Measurements from ENCODE around the gene MED22. TPM values are rescaled to one million over a fixed set of nuclear protein-coding genes. Genes with fewer than 3 reads are reported as not detected.

Gene MED22
- total and polyA plus RNA-seq, 2 donors from 2014 or later, result 24.6 to 32.7 TPM

DNA sequence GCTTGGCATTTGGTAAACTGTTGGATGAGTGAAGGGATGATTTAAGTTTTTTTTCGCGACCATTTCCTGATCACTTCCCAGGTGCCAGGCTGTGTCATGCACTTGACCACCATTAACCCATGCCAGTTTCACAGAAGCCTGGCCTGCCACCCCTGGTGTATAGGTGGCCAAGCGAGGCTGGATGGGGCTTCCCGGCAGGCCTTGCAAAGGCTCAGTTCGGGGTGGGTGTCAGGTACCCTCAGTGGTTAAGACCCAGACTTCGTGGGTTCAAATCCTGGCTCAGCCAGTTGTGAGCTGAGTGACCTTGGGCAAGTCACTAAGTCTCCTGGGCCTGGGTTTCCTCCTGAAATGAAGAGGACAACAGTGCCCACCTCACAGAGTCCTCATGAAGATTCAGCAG, 2.3 kb downstream of the MED22 start:
- TF ChIP-seq, protein P1, sequence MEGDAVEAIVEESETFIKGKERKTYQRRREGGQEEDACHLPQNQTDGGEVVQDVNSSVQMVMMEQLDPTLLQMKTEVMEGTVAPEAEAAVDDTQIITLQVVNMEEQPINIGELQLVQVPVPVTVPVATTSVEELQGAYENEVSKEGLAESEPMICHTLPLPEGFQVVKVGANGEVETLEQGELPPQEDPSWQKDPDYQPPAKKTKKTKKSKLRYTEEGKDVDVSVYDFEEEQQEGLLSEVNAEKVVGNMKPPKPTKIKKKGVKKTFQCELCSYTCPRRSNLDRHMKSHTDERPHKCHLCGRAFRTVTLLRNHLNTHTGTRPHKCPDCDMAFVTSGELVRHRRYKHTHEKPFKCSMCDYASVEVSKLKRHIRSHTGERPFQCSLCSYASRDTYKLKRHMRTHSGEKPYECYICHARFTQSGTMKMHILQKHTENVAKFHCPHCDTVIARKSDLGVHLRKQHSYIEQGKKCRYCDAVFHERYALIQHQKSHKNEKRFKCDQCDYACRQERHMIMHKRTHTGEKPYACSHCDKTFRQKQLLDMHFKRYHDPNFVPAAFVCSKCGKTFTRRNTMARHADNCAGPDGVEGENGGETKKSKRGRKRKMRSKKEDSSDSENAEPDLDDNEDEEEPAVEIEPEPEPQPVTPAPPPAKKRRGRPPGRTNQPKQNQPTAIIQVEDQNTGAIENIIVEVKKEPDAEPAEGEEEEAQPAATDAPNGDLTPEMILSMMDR (IDR thresholded peaks at IDR 0.05; ENCODE audit: borderline replicate concordance, extremely low read depth, insufficient read depth), result no peak
- Histone ChIP-seq H3K4me1 (ENCODE audit: control insufficient read depth in 2 of 3, insufficient read depth in 2 of 3, low read depth in 1 of 3, low read length in 3 of 3) (peaks cover 4 to 19% (median 5%) of the 10 kb centered on the region in 3 donors), H3K4me3 (ENCODE audit: low read length in 3 of 3) (no peak overlapping the region), H3K36me3 (ENCODE audit: control insufficient read depth in 2 of 3, insufficient read depth in 3 of 3, low read length in 3 of 3) (peaks cover 8 to 39% (median 23%) of the 10 kb centered on the region in 3 donors), H3K9me3 (ENCODE audit: control insufficient read depth in 2 of 3, insufficient read depth in 1 of 3, low read length in 3 of 3) (no peaks in the 10 kb centered on the region), H3K27ac (ENCODE audit: low read depth in 2 of 2, low read length in 2 of 2) (no peak overlapping the region), H3K9ac (ENCODE audit: low read length in 3 of 3) (no peak overlapping the region), H3K27me3 (ENCODE audit: control insufficient read depth, insufficient read depth, low read length) (no peaks in the 10 kb centered on the region)
- FAIRE-seq (no peak), DNase-seq (peak in 1 of 5 donors; percentile 56)
- intact Hi-C loops (cut with DNase I), result no loop called here

DNA sequence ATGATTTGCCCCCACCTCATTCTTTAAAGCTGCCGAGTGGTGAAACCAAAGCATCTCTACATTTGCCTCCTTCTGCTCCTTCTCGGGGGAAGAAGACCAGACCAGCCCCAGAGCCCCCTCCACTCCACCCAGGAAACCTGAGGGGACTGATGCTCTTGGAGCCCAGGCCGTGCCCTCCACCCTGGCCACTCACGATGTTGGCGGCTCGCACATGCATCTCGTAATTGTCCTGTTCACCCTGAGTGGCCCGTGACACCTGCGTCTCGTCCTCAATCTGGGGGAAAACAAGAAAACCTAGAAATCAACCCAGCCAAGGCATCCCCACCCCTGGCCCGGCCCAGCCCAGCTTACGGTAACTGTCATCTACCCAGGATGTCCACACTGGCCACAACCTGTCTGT, 3.0 kb downstream of the MED22 start:
- TF ChIP-seq, protein P1 (IDR thresholded peaks at IDR 0.05; ENCODE audit: borderline replicate concordance, extremely low read depth, insufficient read depth), result no peak
- Histone ChIP-seq H3K4me1 (ENCODE audit: control insufficient read depth in 2 of 3, insufficient read depth in 2 of 3, low read depth in 1 of 3, low read length in 3 of 3) (peaks cover 4 to 19% (median 5%) of the 10 kb centered on the region in 3 donors), H3K9ac (ENCODE audit: low read length in 3 of 3) (no peak overlapping the region), H3K27ac (ENCODE audit: low read depth in 2 of 2, low read length in 2 of 2) (no peak overlapping the region), H3K36me3 (ENCODE audit: control insufficient read depth in 2 of 3, insufficient read depth in 3 of 3, low read length in 3 of 3) (peaks cover 3 to 33% (median 17%) of the 10 kb centered on the region in 3 donors), H3K27me3 (ENCODE audit: control insufficient read depth, insufficient read depth, low read length) (no peaks in the 10 kb centered on the region), H3K9me3 (ENCODE audit: control insufficient read depth in 2 of 3, insufficient read depth in 1 of 3, low read length in 3 of 3) (no peaks in the 10 kb centered on the region), H3K4me3 (ENCODE audit: low read length in 3 of 3) (no peak overlapping the region)
- DNase-seq, result peak in 1 of 5 donors; percentile 49
- no peak for FAIRE-seq
- intact Hi-C loops (cut with DNase I), result no loop called here

DNA sequence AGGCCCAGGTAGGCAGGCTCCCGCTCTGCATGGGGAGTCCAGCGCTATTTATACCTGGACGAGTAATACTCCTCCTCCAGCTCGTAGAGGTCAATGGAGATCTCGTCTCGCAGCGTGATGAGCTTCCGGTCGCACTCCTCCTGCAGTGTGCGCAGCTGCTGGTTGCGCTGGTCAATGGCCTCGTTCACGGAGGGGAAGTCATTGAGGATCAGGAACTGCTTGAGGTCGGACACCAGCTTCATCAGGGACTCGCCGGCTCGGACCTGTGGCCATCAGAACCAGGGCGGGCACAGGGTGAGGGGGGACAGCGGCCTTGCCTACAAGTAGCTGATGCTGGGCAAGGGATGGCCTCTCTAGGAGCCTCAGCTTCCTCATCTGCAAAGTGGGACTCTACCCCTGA, 3.9 kb downstream of the MED22 start:
- peaks cover under 1 to 12% (median 5%) of the 10 kb centered on the region in 3 donors for H3K4me1 ChIP-seq (ENCODE audit: control insufficient read depth in 2 of 3, insufficient read depth in 2 of 3, low read depth in 1 of 3, low read length in 3 of 3)
- DNase-seq (peak in 1 of 5 donors; percentile 66), FAIRE-seq (no peak)
- no peak overlapping the region for H3K9ac ChIP-seq (ENCODE audit: low read length in 3 of 3)
- H3K36me3 ChIP-seq (ENCODE audit: control insufficient read depth in 2 of 3, insufficient read depth in 3 of 3, low read length in 3 of 3), result peaks cover 0 to 26% (median 11%) of the 10 kb centered on the region in 3 donors
- TF ChIP-seq, protein P1 (IDR thresholded peaks at IDR 0.05; ENCODE audit: borderline replicate concordance, extremely low read depth, insufficient read depth), result no peak
- no peak overlapping the region for H3K27ac ChIP-seq (ENCODE audit: low read depth in 2 of 2, low read length in 2 of 2)
- no peaks in the 10 kb centered on the region for H3K27me3 ChIP-seq (ENCODE audit: control insufficient read depth, insufficient read depth, low read length)
- intact Hi-C loops (cut with DNase I), result no loop called here
- no peak overlapping the region for H3K4me3 ChIP-seq (ENCODE audit: low read length in 3 of 3)
- no peaks in the 10 kb centered on the region for H3K9me3 ChIP-seq (ENCODE audit: control insufficient read depth in 2 of 3, insufficient read depth in 1 of 3, low read length in 3 of 3)

DNA sequence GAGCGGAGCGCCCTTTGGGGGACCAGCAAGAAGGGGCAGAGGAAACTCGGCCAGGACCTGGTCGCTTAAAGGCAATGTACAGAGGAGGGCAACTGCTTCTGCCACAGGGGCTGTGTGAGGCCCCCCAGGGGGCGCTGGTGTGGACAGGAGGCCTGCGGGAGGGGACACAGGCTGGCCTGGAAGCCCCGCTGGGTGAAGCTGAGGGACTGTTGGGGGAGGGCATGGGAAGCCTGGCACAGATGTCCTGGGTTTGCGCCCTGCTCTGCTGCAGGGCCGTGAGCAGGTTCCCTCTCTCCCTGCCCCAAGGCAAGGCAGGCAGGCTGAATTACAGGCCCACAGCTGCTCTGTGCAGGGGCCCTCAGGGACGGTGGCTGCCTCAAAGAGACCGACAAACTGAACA, 5.4 kb downstream of the MED22 start:
- TF ChIP-seq, protein P1 (IDR thresholded peaks at IDR 0.05; ENCODE audit: borderline replicate concordance, extremely low read depth, insufficient read depth), result no peak
- no peaks in the 10 kb centered on the region for H3K9me3 ChIP-seq (ENCODE audit: control insufficient read depth in 2 of 3, insufficient read depth in 1 of 3, low read length in 3 of 3)
- no peak overlapping the region for H3K27ac ChIP-seq (ENCODE audit: low read depth in 2 of 2, low read length in 2 of 2)
- no peak for FAIRE-seq
- no peaks in the 10 kb centered on the region for H3K27me3 ChIP-seq (ENCODE audit: control insufficient read depth, insufficient read depth, low read length)
- H3K9ac ChIP-seq (ENCODE audit: low read length in 3 of 3), result no peak overlapping the region
- intact Hi-C loops (cut with DNase I), result no loop called here
- H3K4me1 ChIP-seq (ENCODE audit: control insufficient read depth in 2 of 3, insufficient read depth in 2 of 3, low read depth in 1 of 3, low read length in 3 of 3), result peaks cover 0 to 13% (median 5%) of the 10 kb centered on the region in 3 donors
- no peak overlapping the region for H3K4me3 ChIP-seq (ENCODE audit: low read length in 3 of 3)
- peak in 1 of 5 donors; percentile 71 for DNase-seq
- peaks cover 0 to 26% (median 11%) of the 10 kb centered on the region in 3 donors for H3K36me3 ChIP-seq (ENCODE audit: control insufficient read depth in 2 of 3, insufficient read depth in 3 of 3, low read length in 3 of 3)

All from kidney (tissue), 14 donors.